ENCODE measurements around the gene NOL9.
"Not testable (repeated sequence)": the region's sequence is repeated elsewhere in the genome, so short reads cannot be mapped to it uniquely, and the experiment has no call there.

The NOL9 gene

GRCh38 chr1:6501279-6501813 is 53.0 kb downstream of the NOL9 start:
- DNase-seq, result no peak

- DNase-seq, result no peak
Observed at GRCh38 chr1:6500544-6501278, 53.6 kb downstream of the NOL9 start.

GRCh38 chr1:6499296-6499695 is 55.0 kb downstream of the NOL9 start:
- no peak for DNase-seq

GRCh38 chr1:6498576-6499111 is 55.7 kb downstream of the NOL9 start:
- DNase-seq, result no peak

GRCh38 chr1:6497867-6498575 is 56.3 kb downstream of the NOL9 start:
- no peak for DNase-seq

GRCh38 chr1:6497215-6497866 is 57.0 kb downstream of the NOL9 start:
- DNase-seq, result peak; percentile 42

GRCh38 chr1:6496890-6497214 is 57.5 kb downstream of the NOL9 start:
- no peak for DNase-seq

GRCh38 chr1:6496365-6496721 is 58.0 kb downstream of the NOL9 start:
- DNase-seq, result no peak

GRCh38 chr1:6495540-6496364 is 58.6 kb downstream of the NOL9 start:
- no peak for DNase-seq

- no peak for DNase-seq
Observed at GRCh38 chr1:6495041-6495441, 59.3 kb downstream of the NOL9 start.

GRCh38 chr1:6494627-6495026 is 59.7 kb downstream of the NOL9 start:
- DNase-seq, result no peak

GRCh38 chr1:6493834-6494223 is 60.5 kb downstream of the NOL9 start:
- not testable (repeated sequence) for DNase-seq

- no peak for DNase-seq
Observed at GRCh38 chr1:6491966-6492365, 62.3 kb downstream of the NOL9 start.

- DNase-seq, result no peak
Observed at GRCh38 chr1:6491480-6491962, 62.8 kb downstream of the NOL9 start, which contains the start of gene PLEKHG5. Gene PLEKHG5, minus strand, starts transcription at chr1:6491667. Its CDS starts 14,096 bp downstream, at chr1:6477571.

GRCh38 chr1:6491081-6491449 is 63.2 kb downstream of the NOL9 start:
- no peak for DNase-seq

GRCh38 chr1:6490181-6491080 is 63.9 kb downstream of the NOL9 start:
- DNase-seq, result peak; percentile 41 to 77

GRCh38 chr1:6489799-6490180 is 64.5 kb downstream of the NOL9 start:
- DNase-seq, result peak; percentile 55 to 74

- no peak for DNase-seq
Observed at GRCh38 chr1:6489383-6489765, 64.9 kb downstream of the NOL9 start.

GRCh38 chr1:6488602-6489382 is 65.5 kb downstream of the NOL9 start:
- DNase-seq, result no peak

- no peak for DNase-seq
Observed at GRCh38 chr1:6487804-6488484, 66.4 kb downstream of the NOL9 start.

Measured in NCI-H1930 (cell line).